Measurements from ENCODE around the gene COPS4. TPM values are rescaled to one million over a fixed set of nuclear protein-coding genes. Genes with fewer than 3 reads are reported as not detected.
"Not testable (repeated sequence)": the region's sequence is repeated elsewhere in the genome, so short reads cannot be mapped to it uniquely, and the experiment has no call there.

The COPS4 gene
- polyA plus RNA-seq, 6 donors from 2014 or later = 40.1 to 74.5 (median 49.2) TPM

- ATAC-seq (ENCODE audit: low read depth in 2 of 2) (no peak), DNase-seq (no peak)
- peak overlapping the region; percentile 76 to 98 (median 95) for H3K27ac Mint-ChIP-seq
- no peaks in the 10 kb centered on the region for H3K27me3 Mint-ChIP-seq
- H3K9me3 Mint-ChIP-seq = no peaks in the 10 kb centered on the region
- peak overlapping the region; percentile 91 to 99 (median 98) for H3K4me3 Mint-ChIP-seq
- peaks cover 40 to 53% (median 44%) of the 10 kb centered on the region in 3 donors for H3K4me1 Mint-ChIP-seq
- no peaks in the 10 kb centered on the region for H3K36me3 Mint-ChIP-seq
Observed at GRCh38 chr4:83011689-83012199, 23.2 kb upstream of the COPS4 start.

GRCh38 chr4:83012200-83012686 is 22.7 kb upstream of the COPS4 start:
- ATAC-seq (ENCODE audit: low read depth in 2 of 2) = no peak
- no peaks in the 10 kb centered on the region for H3K36me3 Mint-ChIP-seq
- H3K4me1 Mint-ChIP-seq = peaks cover 40 to 53% (median 44%) of the 10 kb centered on the region in 3 donors
- no peak for DNase-seq
- no peaks in the 10 kb centered on the region for H3K9me3 Mint-ChIP-seq
- H3K27me3 Mint-ChIP-seq = no peaks in the 10 kb centered on the region
- peak overlapping the region; percentile 76 to 98 (median 94) for H3K27ac Mint-ChIP-seq
- peak overlapping the region; percentile 91 to 99 (median 98) for H3K4me3 Mint-ChIP-seq

DNA sequence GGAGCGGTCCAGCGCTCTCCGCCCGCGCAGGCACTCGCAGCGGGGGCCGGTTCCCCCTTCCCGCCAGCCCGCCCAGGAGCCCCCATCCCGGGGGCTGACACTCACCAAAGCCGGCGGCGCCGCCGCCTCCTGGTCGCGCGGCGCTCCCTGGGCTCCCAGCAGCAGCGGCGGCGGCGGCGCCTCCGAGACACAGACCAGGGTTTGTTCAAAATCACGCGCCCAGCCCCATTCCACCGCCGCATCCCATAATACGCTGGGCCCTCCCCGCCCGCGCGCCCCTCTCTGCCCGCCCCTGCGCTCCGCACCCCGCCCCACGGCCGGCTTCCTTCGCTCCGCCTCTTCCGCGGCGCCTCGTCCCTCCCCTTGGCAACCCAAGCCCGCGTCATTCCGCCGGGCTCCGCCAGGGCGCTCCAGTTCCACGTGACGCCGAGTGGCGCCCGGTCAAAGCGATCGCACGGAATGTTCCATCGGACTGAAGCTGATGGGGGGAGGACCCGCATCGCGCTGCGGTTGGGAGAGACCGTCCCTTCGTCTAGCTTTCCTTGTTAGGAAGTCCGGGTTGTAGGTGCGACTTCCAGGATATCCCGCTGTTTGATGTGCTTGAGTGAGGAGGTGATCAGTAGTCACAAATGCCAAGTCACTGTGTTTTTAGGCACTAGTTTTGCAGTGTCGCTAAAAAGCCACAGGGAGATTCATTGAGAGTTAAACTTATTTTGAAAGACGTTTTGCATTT is 22.1 kb upstream of the COPS4 start:
- peak; percentile 97 for DNase-seq
- Mint-ChIP-seq H3K36me3 (no peaks in the 10 kb centered on the region), H3K9me3 (no peaks in the 10 kb centered on the region), H3K27ac (peak overlapping the region; percentile 87 to 97 (median 96)), H3K4me1 (peaks cover 38 to 47% (median 40%) of the 10 kb centered on the region in 3 donors), H3K27me3 (no peaks in the 10 kb centered on the region), H3K4me3 (peak overlapping the region; percentile 93 to 99 (median 96))
- ATAC-seq (ENCODE audit: low read depth in 2 of 2) = peak; percentile 78 to 79

DNA sequence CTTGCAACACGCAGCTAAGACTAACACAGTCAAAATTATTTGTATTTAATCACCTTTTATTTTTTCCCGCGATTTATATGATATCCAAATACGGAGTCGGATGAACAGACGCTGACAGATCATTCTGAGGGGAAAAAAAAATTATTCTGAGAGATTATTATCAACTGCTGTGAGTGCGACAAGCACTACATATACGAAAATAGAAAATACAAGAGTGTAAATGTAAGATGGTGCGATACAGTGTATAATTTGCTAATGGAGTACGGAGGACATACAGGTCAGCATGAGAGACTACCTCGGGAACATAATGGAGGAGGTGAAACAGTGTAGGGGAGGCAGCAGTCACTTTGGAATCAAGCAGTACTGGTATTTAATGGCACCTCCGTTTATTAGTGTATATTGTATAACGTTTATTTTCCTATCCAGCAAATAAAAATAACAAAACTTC is 21.5 kb upstream of the COPS4 start:
- peak overlapping the region; percentile 93 to 99 (median 96) for H3K4me3 Mint-ChIP-seq
- ATAC-seq (ENCODE audit: low read depth in 2 of 2) = no peak
- H3K27me3 Mint-ChIP-seq = no peaks in the 10 kb centered on the region
- H3K36me3 Mint-ChIP-seq = no peaks in the 10 kb centered on the region
- no peaks in the 10 kb centered on the region for H3K9me3 Mint-ChIP-seq
- DNase-seq = no peak
- peaks cover 36 to 41% (median 36%) of the 10 kb centered on the region in 3 donors for H3K4me1 Mint-ChIP-seq
- H3K27ac Mint-ChIP-seq = peak overlapping the region; percentile 87 to 97 (median 96)

DNA sequence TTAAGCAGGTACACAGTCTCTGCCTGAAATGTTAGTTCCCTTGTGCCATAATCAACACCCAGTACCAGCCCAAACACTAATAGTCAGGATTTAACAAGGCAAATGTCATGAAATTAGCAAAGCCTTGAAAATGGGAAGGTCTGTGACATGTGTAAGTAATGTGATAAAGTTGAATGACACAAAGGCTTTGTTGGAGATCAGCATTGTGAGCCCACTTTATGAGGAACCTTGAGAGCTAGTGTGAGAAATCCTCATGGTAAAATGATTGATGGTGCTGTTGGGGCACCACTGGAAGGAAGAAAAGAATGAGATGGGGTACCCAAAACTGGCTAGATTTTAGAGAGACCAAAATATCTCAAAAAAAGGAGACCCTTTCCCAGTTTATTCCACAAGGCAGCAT is 21.1 kb upstream of the COPS4 start:
- no peak for ATAC-seq (ENCODE audit: low read depth in 2 of 2)
- no peak for DNase-seq
- peak overlapping the region in 7 of 8 donors; percentile 93 to 99 (median 96) for H3K4me3 Mint-ChIP-seq
- H3K27ac Mint-ChIP-seq = peak overlapping the region in 1 of 6 donors; percentile 96
- H3K4me1 Mint-ChIP-seq = peaks cover 36 to 41% (median 36%) of the 10 kb centered on the region in 3 donors
- H3K9me3 Mint-ChIP-seq = no peaks in the 10 kb centered on the region
- H3K27me3 Mint-ChIP-seq = no peaks in the 10 kb centered on the region
- H3K36me3 Mint-ChIP-seq = no peaks in the 10 kb centered on the region

- DNase-seq (no peak), ATAC-seq (ENCODE audit: low read depth in 2 of 2) (no peak)
- Mint-ChIP-seq H3K27me3 (no peaks in the 10 kb centered on the region), H3K4me3 (no peak overlapping the region), H3K4me1 (peaks cover 0 to 2% (median 0%) of the 10 kb centered on the region in 3 donors), H3K9me3 (peaks cover 0 to 5% (median 2%) of the 10 kb centered on the region in 7 donors), H3K36me3 (peaks cover 0 to under 1% of the 10 kb centered on the region in 2 donors), H3K27ac (peak overlapping the region in 1 of 6 donors; percentile 59)
Observed at GRCh38 chr4:83019794-83020494, 15.0 kb upstream of the COPS4 start.

- DNase-seq (no peak), ATAC-seq (ENCODE audit: low read depth in 2 of 2) (no peak)
- peaks cover 0 to 18% of the 10 kb centered on the region in 2 donors for H3K36me3 Mint-ChIP-seq
- peaks cover 3 to 18% (median 12%) of the 10 kb centered on the region in 7 donors for H3K9me3 Mint-ChIP-seq
- H3K4me3 Mint-ChIP-seq = no peak overlapping the region
- H3K27ac Mint-ChIP-seq = no peak overlapping the region
- H3K4me1 Mint-ChIP-seq = peaks cover 12 to 16% (median 12%) of the 10 kb centered on the region in 3 donors
- H3K27me3 Mint-ChIP-seq = no peaks in the 10 kb centered on the region
Observed at GRCh38 chr4:83022724-83023450, 12.1 kb upstream of the COPS4 start.

- H3K27me3 Mint-ChIP-seq; H3K27ac Mint-ChIP-seq; DNase-seq; ATAC-seq (ENCODE audit: low read depth in 2 of 2): not testable (repeated sequence)
- H3K36me3 Mint-ChIP-seq = peaks cover 0 to 18% of the 10 kb centered on the region in 2 donors
- H3K4me3 Mint-ChIP-seq = peak overlapping the region in 1 of 8 donors; percentile 10
- H3K9me3 Mint-ChIP-seq = peaks cover 3 to 18% (median 12%) of the 10 kb centered on the region in 7 donors
- H3K4me1 Mint-ChIP-seq = peaks cover 12 to 16% (median 12%) of the 10 kb centered on the region in 3 donors
Observed at GRCh38 chr4:83023599-83023998, 11.4 kb upstream of the COPS4 start.

GRCh38 chr4:83024233-83024632 is 10.8 kb upstream of the COPS4 start:
- peak overlapping the region in 1 of 8 donors; percentile 9 for H3K4me3 Mint-ChIP-seq
- no peaks in the 10 kb centered on the region for H3K27me3 Mint-ChIP-seq
- DNase-seq (no peak), ATAC-seq (ENCODE audit: low read depth in 2 of 2) (no peak)
- H3K36me3 Mint-ChIP-seq = peaks cover 0 to 18% of the 10 kb centered on the region in 2 donors
- H3K4me1 Mint-ChIP-seq = peaks cover 12 to 16% (median 12%) of the 10 kb centered on the region in 3 donors
- no peak overlapping the region for H3K27ac Mint-ChIP-seq
- H3K9me3 Mint-ChIP-seq = peaks cover 3 to 18% (median 12%) of the 10 kb centered on the region in 7 donors

DNA sequence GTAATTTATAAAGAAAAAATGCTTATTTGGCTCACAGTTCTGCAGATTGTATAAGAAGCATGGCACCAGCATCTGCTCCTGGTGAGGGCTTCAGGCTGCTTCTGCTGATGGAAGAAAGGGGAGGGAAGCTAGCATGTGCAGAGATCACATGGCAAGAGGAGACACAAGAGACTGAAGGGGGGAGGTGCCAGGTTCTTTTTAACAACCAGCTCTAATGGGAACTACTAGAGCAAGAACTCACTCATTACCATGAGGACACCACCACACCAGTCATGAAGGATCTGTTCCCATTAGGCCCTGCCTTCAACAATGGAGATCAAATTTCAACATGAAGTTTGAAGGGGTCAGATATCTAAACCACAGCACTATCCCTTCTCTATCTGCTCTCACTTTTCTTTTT is 9.4 kb upstream of the COPS4 start:
- Mint-ChIP-seq H3K36me3 (peaks cover 0 to 18% of the 10 kb centered on the region in 2 donors), H3K9me3 (peaks cover 3 to 18% (median 12%) of the 10 kb centered on the region in 7 donors), H3K27ac (peak overlapping the region in 2 of 6 donors; percentile 19 to 67), H3K4me1 (peaks cover 12 to 16% (median 12%) of the 10 kb centered on the region in 3 donors), H3K4me3 (peak overlapping the region in 6 of 8 donors; percentile 21 to 78 (median 62)), H3K27me3 (no peaks in the 10 kb centered on the region)
- DNase-seq (no peak), ATAC-seq (ENCODE audit: low read depth in 2 of 2) (peak in 1 of 2 donors; percentile 34)

DNA sequence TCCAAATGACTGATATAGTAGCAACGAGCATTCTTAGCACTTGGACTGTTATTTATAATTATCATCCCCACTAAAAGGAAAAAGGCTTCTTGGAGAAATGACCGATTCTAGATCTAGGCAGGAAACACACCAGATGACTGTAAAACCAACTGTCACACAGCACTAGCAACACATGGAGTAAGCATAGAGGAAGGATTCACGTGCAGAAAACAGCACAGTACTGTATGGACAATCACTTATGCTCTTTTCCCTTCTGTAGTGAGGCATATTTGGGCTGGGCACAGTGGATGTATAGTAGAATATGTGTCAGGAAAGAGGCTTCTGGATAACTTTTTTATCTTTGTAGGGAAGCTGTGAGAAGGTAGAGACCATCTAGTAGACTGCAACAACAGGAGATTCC is 6.0 kb upstream of the COPS4 start:
- no peak overlapping the region for H3K27ac Mint-ChIP-seq
- peaks cover 3 to 18% (median 12%) of the 10 kb centered on the region in 7 donors for H3K9me3 Mint-ChIP-seq
- H3K4me1 Mint-ChIP-seq = peaks cover 12 to 16% (median 12%) of the 10 kb centered on the region in 3 donors
- no peak for ATAC-seq (ENCODE audit: low read depth in 2 of 2)
- peaks cover 0 to 18% of the 10 kb centered on the region in 2 donors for H3K36me3 Mint-ChIP-seq
- no peaks in the 10 kb centered on the region for H3K27me3 Mint-ChIP-seq
- H3K4me3 Mint-ChIP-seq = no peak overlapping the region
- no peak for DNase-seq

DNA sequence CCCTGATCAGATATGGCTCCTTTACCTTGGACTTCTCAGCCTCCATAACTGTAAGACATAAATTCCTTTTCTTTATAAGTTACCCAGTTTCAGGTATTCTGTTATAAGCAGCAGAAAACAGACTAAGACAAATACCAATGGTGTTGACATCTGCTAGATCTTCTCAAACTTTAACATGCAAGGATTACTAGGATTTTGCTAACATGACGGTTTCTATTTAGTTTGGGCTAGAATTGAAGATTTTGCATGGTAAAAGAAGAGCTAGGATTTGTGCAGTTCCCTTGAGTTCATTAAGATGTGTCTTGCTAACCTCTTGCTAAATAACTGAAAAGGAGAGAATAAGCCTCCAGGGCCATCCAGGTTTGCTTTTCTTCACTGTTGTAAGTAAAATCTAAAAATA is 5.3 kb upstream of the COPS4 start:
- DNase-seq = no peak
- Mint-ChIP-seq H3K27me3 (no peaks in the 10 kb centered on the region), H3K9me3 (peaks cover 3 to 17% (median 12%) of the 10 kb centered on the region in 7 donors), H3K4me1 (peaks cover 12 to 16% (median 16%) of the 10 kb centered on the region in 3 donors), H3K27ac (no peak overlapping the region), H3K4me3 (peak overlapping the region in 1 of 8 donors; percentile 45), H3K36me3 (peaks cover 0 to 18% of the 10 kb centered on the region in 2 donors)
- no peak for ATAC-seq (ENCODE audit: low read depth in 2 of 2)

Measured in naive B cell (primary cell).